Measurements from ENCODE around the gene DOLPP1. TPM values are rescaled to one million over a fixed set of nuclear protein-coding genes. Genes with fewer than 3 reads are reported as not detected.

DOLPP1 gene
- total RNA-seq, 1 experiment from 2014 or later, result 30.4 TPM

GRCh38 chr9:129053020-129053419 lies 27.9 kb upstream of the DOLPP1 start:
- DNase-seq (ENCODE audit: low spot score), result no peak
- ChIA-PET POLR2A (ENCODE audit: low non-redundant PET) (no interaction called here), CTCF (no interaction called here)
- BruUV-seq (replicated peaks), result no TSS peak
- TF ChIP-seq EZH2 (IDR thresholded peaks at IDR 0.05; ENCODE audit: borderline replicate concordance, low read depth, low read length, poor library complexity, severe bottlenecking) (no peak), CTCF (conservative IDR thresholded peaks at IDR 0.05; ENCODE audit: low read depth, low read length) (no peak)
- H3K27me3 ChIP-seq (replicated peaks; ENCODE audit: insufficient read depth, low read depth, low read length, poor library complexity), result no peaks in the 10 kb centered on the region
- no peaks in the 10 kb centered on the region for H3K4me1 ChIP-seq (ENCODE audit: insufficient read depth, low read length, poor library complexity, severe bottlenecking)
- H3K4me3 ChIP-seq (ENCODE audit: low read depth, low read length, poor library complexity, severe bottlenecking), result no peak overlapping the region
- intact Hi-C loops (cut with micrococcal nuclease; ENCODE audit: unreplicated experiment), result no loop called here
- H3K9me3 ChIP-seq (ENCODE audit: low read depth, low read length, poor library complexity, severe bottlenecking), result no peaks in the 10 kb centered on the region
- no peaks in the 10 kb centered on the region for H3K36me3 ChIP-seq (ENCODE audit: insufficient read depth, low read length, poor library complexity, severe bottlenecking)
- no peak overlapping the region for H3K27ac ChIP-seq (ENCODE audit: low read depth, low read length, poor library complexity, severe bottlenecking)

- no peak overlapping the region for H3K4me3 ChIP-seq (ENCODE audit: low read depth, low read length, poor library complexity, severe bottlenecking)
- intact Hi-C loops (cut with micrococcal nuclease; ENCODE audit: unreplicated experiment), result no loop called here
- POLR2A ChIA-PET (ENCODE audit: low non-redundant PET), result no interaction called here
- CTCF ChIA-PET, result no interaction called here
- DNase-seq (ENCODE audit: low spot score), result no peak
- no peak overlapping the region for H3K27ac ChIP-seq (ENCODE audit: low read depth, low read length, poor library complexity, severe bottlenecking)
- H3K4me1 ChIP-seq (ENCODE audit: insufficient read depth, low read length, poor library complexity, severe bottlenecking), result no peaks in the 10 kb centered on the region
- H3K27me3 ChIP-seq (replicated peaks; ENCODE audit: insufficient read depth, low read depth, low read length, poor library complexity), result no peaks in the 10 kb centered on the region
- H3K36me3 ChIP-seq (ENCODE audit: insufficient read depth, low read length, poor library complexity, severe bottlenecking), result no peaks in the 10 kb centered on the region
- BruUV-seq (replicated peaks), result no TSS peak
- no peaks in the 10 kb centered on the region for H3K9me3 ChIP-seq (ENCODE audit: low read depth, low read length, poor library complexity, severe bottlenecking)
- TF ChIP-seq CTCF (conservative IDR thresholded peaks at IDR 0.05; ENCODE audit: low read depth, low read length), result no peak
- no peak for TF ChIP-seq EZH2 (IDR thresholded peaks at IDR 0.05; ENCODE audit: borderline replicate concordance, low read depth, low read length, poor library complexity, severe bottlenecking)
Observed at GRCh38 chr9:129054163-129054851, 26.6 kb upstream of the DOLPP1 start.

DNA sequence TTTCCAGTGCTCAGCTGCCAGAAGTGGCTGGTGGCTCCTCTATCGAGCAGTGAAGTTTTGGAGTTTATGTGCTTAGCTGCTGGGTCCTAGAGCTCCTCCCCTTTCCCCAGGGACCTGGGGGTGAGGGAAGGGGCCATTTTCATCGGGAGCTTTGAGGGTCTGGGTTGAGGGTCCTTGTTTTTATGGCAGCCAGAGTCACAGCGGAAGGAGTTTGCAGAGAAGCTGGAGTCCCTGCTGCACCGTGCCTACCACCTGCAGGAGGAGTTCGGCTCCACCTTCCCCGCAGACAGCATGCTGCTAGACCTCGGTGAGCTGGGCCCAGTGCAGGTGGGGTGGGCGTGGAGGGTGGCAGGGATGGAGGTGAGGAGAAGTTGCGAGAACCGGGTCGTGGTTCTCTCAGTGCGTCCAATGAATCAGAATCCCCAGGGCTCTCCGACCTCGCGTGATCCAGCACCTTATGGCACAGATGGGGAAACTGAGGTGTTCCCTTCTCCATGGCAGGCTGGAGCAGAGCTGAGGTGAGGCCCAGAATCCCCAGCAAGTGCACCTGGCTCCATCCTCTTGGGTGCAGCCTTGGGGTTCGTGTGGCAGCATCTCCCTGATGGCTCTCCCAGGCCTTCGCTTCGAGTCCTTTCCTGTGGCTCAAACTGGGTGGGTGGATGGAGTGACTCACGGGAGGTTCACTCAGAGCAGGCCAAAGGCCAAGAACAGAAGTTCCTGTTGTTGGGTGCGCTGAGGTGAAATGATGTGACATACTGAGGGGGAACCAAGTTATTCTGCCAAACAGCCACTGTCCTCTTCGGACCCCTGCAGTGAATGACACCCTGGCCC lies 21.7 kb upstream of the DOLPP1 start:
- TF ChIP-seq CTCF (conservative IDR thresholded peaks at IDR 0.05; ENCODE audit: low read depth, low read length), result no peak
- no peak for TF ChIP-seq EZH2 (IDR thresholded peaks at IDR 0.05; ENCODE audit: borderline replicate concordance, low read depth, low read length, poor library complexity, severe bottlenecking)
- no peaks in the 10 kb centered on the region for H3K9me3 ChIP-seq (ENCODE audit: low read depth, low read length, poor library complexity, severe bottlenecking)
- no peak overlapping the region for H3K4me3 ChIP-seq (ENCODE audit: low read depth, low read length, poor library complexity, severe bottlenecking)
- intact Hi-C loops (cut with micrococcal nuclease; ENCODE audit: unreplicated experiment), result no loop called here
- ChIA-PET POLR2A (ENCODE audit: low non-redundant PET) (no interaction called here), CTCF (no interaction called here)
- H3K27ac ChIP-seq (ENCODE audit: low read depth, low read length, poor library complexity, severe bottlenecking), result no peak overlapping the region
- no peak for DNase-seq (ENCODE audit: low spot score)
- no peaks in the 10 kb centered on the region for H3K27me3 ChIP-seq (replicated peaks; ENCODE audit: insufficient read depth, low read depth, low read length, poor library complexity)
- BruUV-seq (replicated peaks), result no TSS peak
- H3K4me1 ChIP-seq (ENCODE audit: insufficient read depth, low read length, poor library complexity, severe bottlenecking), result no peaks in the 10 kb centered on the region
- peaks cover 3% of the 10 kb centered on the region for H3K36me3 ChIP-seq (ENCODE audit: insufficient read depth, low read length, poor library complexity, severe bottlenecking)
